Thoracic aorta (tissue), 2 donors: ENCODE measurements around the gene BDH1. TPM values are rescaled to one million over a fixed set of nuclear protein-coding genes. Genes with fewer than 3 reads are reported as not detected.

Experiments
- ATAC-seq: fragments of 150-250 bp; one replicate; pipeline ENCODE4 v1.8.0; 2017; ENCODE audit warnings: low read depth; ENCODE audit not compliant: insufficient number of reproducible peaks, low FRiP score
- DNase-seq: peaks from one replicate; pipeline ENCODE4 v3.0.0-alpha.2; 2020; ENCODE audit warnings: low spot score
- H3K27ac ChIP-seq, 2 donors: fragments of 200-600 bp; sonication (generic); 1 replicate in 1 of 2; 2 replicates in 1 of 2; pipeline ENCODE4 v1.5.1; 2016; ENCODE audit warnings: mild to moderate bottlenecking in 2 of 2, moderate library complexity in 2 of 2
- H3K27me3 ChIP-seq: fragments of 200-600 bp; sonication (generic); replicated peaks from 2 replicates; pipeline ENCODE4 v1.6.0; 2016; ENCODE audit warnings: mild to moderate bottlenecking; ENCODE audit not compliant: insufficient read depth
- H3K36me3 ChIP-seq: fragments of 200-600 bp; sonication (generic); one replicate; pipeline ENCODE4 v1.5.1; 2016
- H3K4me1 ChIP-seq, 2 donors: fragments of 200-600 bp; sonication (generic); 1 replicate in 1 of 2; 2 replicates in 1 of 2; pipeline versions ENCODE4 v1.5.1 to v1.6.0; 2016; ENCODE audit warnings: low read depth in 2 of 2, mild to moderate bottlenecking in 1 of 2; ENCODE audit not compliant: control insufficient read depth in 1 of 2
- H3K4me3 ChIP-seq: fragments of 200-600 bp; sonication (generic); 2 replicates; pipeline ENCODE4 v1.5.1; 2016; ENCODE audit warnings: mild to moderate bottlenecking
- H3K9me3 ChIP-seq: fragments of 200-600 bp; sonication (generic); 2 replicates; pipeline ENCODE4 v1.5.1; 2016
- CTCF ChIP-seq: fragments of 200-600 bp; sonication (generic); IDR thresholded peaks from one replicate; pipeline ENCODE4 v1.5.1; 2019; ENCODE audit warnings: antibody characterized with exemption
- total RNA-seq, 2 donors: library from RNA; depleted of rRNA; stranded (reverse); fragments of >200 nt; gene quantifications; one replicate each; pipeline versions ENCODE4 v1.1.0 to v1.2.3, GENCODE V29; 2016

The BDH1 gene
- total RNA-seq, 2 donors from 2014 or later = 5.3 to 15.4 TPM

DNA sequence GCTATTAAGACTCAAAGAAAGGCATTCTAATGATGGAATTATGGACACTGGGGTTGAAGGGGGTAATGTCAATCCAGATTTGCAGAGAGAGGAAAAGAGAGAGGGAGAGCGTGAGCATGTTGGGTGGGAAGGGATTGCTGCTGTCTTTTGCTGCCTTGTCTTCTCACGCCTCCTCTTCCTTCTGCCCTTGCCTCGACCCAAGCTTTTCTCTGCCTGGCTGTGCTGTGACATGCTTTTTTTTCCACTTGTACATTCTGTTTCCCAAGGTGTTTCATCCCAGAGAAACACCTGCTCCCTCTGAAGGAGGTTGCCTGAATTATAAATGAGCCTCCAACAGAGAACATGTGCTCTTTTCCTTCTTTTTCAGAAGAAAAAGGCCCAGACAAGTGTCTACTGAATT lies 80.3 kb downstream of the BDH1 start:
- Histone ChIP-seq H3K4me1 (no peaks in the 10 kb centered on the region), H3K27me3 (no peaks in the 10 kb centered on the region), H3K9me3 (no peaks in the 10 kb centered on the region), H3K4me3 (no peak overlapping the region), H3K27ac (no peak overlapping the region), H3K36me3 (no peaks in the 10 kb centered on the region)
- no peak for DNase-seq
- TF ChIP-seq CTCF = no peak
- no peak for ATAC-seq

GRCh38 chr3:197472151-197472550 lies 83.6 kb downstream of the BDH1 start:
- DNase-seq (no peak), ATAC-seq (no peak)
- H3K27me3 ChIP-seq = no peaks in the 10 kb centered on the region
- no peaks in the 10 kb centered on the region for H3K36me3 ChIP-seq
- H3K4me1 ChIP-seq = peaks cover 0 to 4% of the 10 kb centered on the region in 2 donors
- H3K9me3 ChIP-seq = no peaks in the 10 kb centered on the region
- no peak for TF ChIP-seq CTCF
- H3K27ac ChIP-seq = no peak overlapping the region
- no peak overlapping the region for H3K4me3 ChIP-seq

GRCh38 chr3:197471221-197472010 lies 84.4 kb downstream of the BDH1 start:
- H3K4me3 ChIP-seq = no peak overlapping the region
- no peaks in the 10 kb centered on the region for H3K36me3 ChIP-seq
- DNase-seq = no peak
- no peak for TF ChIP-seq CTCF
- H3K4me1 ChIP-seq = peaks cover 0 to 10% of the 10 kb centered on the region in 2 donors
- H3K9me3 ChIP-seq = no peaks in the 10 kb centered on the region
- no peaks in the 10 kb centered on the region for H3K27me3 ChIP-seq
- no peak overlapping the region for H3K27ac ChIP-seq
- ATAC-seq = no peak

- Histone ChIP-seq H3K4me1 (peaks cover 0 to 10% of the 10 kb centered on the region in 2 donors), H3K4me3 (no peak overlapping the region), H3K36me3 (no peaks in the 10 kb centered on the region), H3K27ac (no peak overlapping the region), H3K9me3 (no peaks in the 10 kb centered on the region), H3K27me3 (no peaks in the 10 kb centered on the region)
- no peak for TF ChIP-seq CTCF
- DNase-seq (no peak), ATAC-seq (no peak)
Observed at GRCh38 chr3:197468866-197469382, 86.8 kb downstream of the BDH1 start.

DNA sequence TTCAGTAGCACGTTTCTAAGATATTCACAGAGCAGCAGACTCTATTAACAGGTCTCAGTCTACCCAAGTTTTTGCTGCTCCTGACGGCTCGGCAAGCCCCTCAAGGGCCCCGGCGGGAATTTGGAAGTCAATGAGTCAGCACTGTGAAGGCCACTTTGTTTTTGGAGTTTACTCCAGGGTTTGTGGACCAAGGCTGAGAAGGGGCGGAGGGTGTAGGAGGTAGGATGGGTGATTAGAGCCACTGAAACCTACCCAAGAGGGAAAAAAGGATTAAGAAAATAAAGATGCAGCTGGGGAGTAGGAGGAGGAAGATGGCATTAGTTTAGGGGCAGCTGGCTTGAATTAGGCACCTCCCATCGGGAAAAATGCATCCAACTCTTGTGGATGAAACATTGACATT lies 87.6 kb downstream of the BDH1 start:
- H3K36me3 ChIP-seq = no peaks in the 10 kb centered on the region
- H3K27ac ChIP-seq = no peak overlapping the region
- no peaks in the 10 kb centered on the region for H3K9me3 ChIP-seq
- no peak for TF ChIP-seq CTCF
- ATAC-seq (no peak), DNase-seq (no peak)
- H3K4me3 ChIP-seq = no peak overlapping the region
- peaks cover 0 to 10% of the 10 kb centered on the region in 2 donors for H3K4me1 ChIP-seq
- no peaks in the 10 kb centered on the region for H3K27me3 ChIP-seq
